MCF 10A (cell line): Measurements from ENCODE around the gene BMI1. TPM values are rescaled to one million over a fixed set of nuclear protein-coding genes. Genes with fewer than 3 reads are reported as not detected.

Experiments
- BruUV-seq: library from RNA; stranded (reverse); fragments of 400-500 nt; replicated peaks from 2 replicates; lab custom pipeline; 2021; lab: Mats Ljungman, UMichigan
- CTCF ChIA-PET: fragments of 300-600 bp; sonication (Branson Sonifier 250); formaldehyde crosslinking; extraction: SDS; loops from one replicate; lab custom pipeline; 2021; ENCODE audit warnings: antibody characterized with exemption, inconsistent platforms; lab: Yijun Ruan, JAX
- POLR2A ChIA-PET: fragments of 300-600, 350-650 bp; sonication (Branson Sonifier 250); formaldehyde crosslinking; extraction: SDS; loops from one replicate; lab custom pipeline; 2020; ENCODE audit warnings: antibody characterized with exemption, inconsistent platforms; lab: Yijun Ruan, JAX
- DNase-seq: peaks from one replicate; pipeline ENCODE4 v3.0.0-alpha.2; 2018; ENCODE audit not compliant: unreplicated experiment
- H3K27ac Mint-ChIP-seq: one replicate; pipeline ENCODE4 v1.8.0; 2022; ENCODE audit warnings: mild to moderate bottlenecking, low read depth, mixed read lengths; ENCODE audit not compliant: unreplicated experiment
- H3K27me3 Mint-ChIP-seq: one replicate; pipeline ENCODE4 v1.8.0; 2022; ENCODE audit warnings: mixed read lengths; ENCODE audit not compliant: insufficient read depth, unreplicated experiment
- H3K36me3 Mint-ChIP-seq: one replicate; pipeline ENCODE4 v1.8.0; 2022; ENCODE audit warnings: mild to moderate bottlenecking, moderate library complexity, mixed read lengths; ENCODE audit not compliant: insufficient read depth, unreplicated experiment
- H3K4me1 Mint-ChIP-seq: one replicate; pipeline ENCODE4 v1.8.0; 2022; ENCODE audit warnings: mixed read lengths; ENCODE audit not compliant: insufficient read depth, unreplicated experiment
- H3K4me3 Mint-ChIP-seq: one replicate; pipeline ENCODE4 v1.8.0; 2022; ENCODE audit warnings: mild to moderate bottlenecking, moderate library complexity, mixed read lengths; ENCODE audit not compliant: unreplicated experiment
- H3K9me3 Mint-ChIP-seq: one replicate; pipeline ENCODE4 v1.8.0; 2022; ENCODE audit warnings: mixed read lengths; ENCODE audit not compliant: unreplicated experiment
- CTCF ChIP-seq: fragments of 200-600 bp; IDR thresholded peaks from one replicate; pipeline ENCODE4 v1.8.0; 2022; ENCODE audit warnings: antibody characterized with exemption, mild to moderate bottlenecking; ENCODE audit not compliant: unreplicated experiment
- intact Hi-C: fragments of 100-400 bp; cut with micrococcal nuclease; formaldehyde crosslinking; loops from 2 replicates; pipeline ENCODE4 v1.14.1; 2022
- total RNA-seq: library from RNA; stranded (reverse); gene quantifications from 2 replicates; pipeline ENCODE4 v1.2.3, GENCODE V29; 2022

The BMI1 gene
- total RNA-seq, 1 experiment from 2014 or later, result 78.0 TPM

DNA sequence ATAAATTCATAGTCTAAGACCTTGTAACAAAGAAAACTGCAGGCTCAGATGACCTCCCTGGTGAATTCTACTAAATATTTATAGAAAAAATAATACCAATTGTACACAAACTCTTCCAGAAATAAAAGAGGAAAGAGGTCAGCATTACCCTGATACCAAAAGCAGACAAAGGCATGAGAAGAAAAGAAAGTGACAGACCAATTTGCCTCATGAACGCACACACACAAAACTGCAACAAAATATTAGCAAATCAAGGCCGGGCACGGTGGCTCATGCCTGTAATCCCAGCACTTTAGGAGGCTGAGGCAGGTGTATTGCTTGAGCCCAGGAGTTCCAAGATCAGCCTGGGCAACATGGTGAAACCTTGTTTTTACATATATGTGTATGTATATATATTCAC, 17.4 kb upstream of the BMI1 start:
- Mint-ChIP-seq H3K4me3 (no peak overlapping the region), H3K27me3 (no peaks in the 10 kb centered on the region), H3K36me3 (no peaks in the 10 kb centered on the region), H3K27ac (no peak overlapping the region), H3K9me3 (no peaks in the 10 kb centered on the region), H3K4me1 (no peaks in the 10 kb centered on the region)
- ChIA-PET CTCF (interaction anchor here (0.7 kb wide), 1 partner anchor 26 kb away, joined by 3 read pairs; no protein-coding TSS in a partner anchor), POLR2A (no interaction called here)
- intact Hi-C loops, result no loop called here
- no TSS peak for BruUV-seq
- no peak for DNase-seq
- no peak for TF ChIP-seq CTCF

DNA sequence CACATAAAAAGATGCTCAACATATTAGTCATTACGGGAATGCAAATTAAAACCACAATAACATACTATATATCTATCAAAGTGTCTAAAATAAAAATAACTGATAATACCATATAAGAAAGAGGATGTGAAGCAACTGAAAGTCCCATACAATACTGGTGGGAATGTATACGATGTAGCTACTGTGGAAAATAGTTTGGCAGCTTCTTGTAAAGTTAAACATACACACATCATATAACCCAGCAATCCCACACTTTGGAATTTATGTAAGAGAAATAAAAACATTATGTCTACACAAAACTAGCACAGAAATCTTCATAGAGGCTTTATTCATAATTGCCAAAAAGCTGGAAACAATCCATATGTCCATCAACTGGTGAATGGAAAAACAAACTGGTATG, 15.2 kb upstream of the BMI1 start:
- intact Hi-C loops, result no loop called here
- DNase-seq, result no peak
- H3K4me3 Mint-ChIP-seq, result no peak overlapping the region
- H3K36me3 Mint-ChIP-seq, result no peaks in the 10 kb centered on the region
- no peaks in the 10 kb centered on the region for H3K4me1 Mint-ChIP-seq
- TF ChIP-seq CTCF, result no peak
- H3K27me3 Mint-ChIP-seq, result no peaks in the 10 kb centered on the region
- H3K27ac Mint-ChIP-seq, result no peak overlapping the region
- no TSS peak for BruUV-seq
- ChIA-PET CTCF (interaction anchor here (0.6 kb wide), 2 partner anchors 17 to 1497 kb away, joined by 3 to 4 read pairs; no protein-coding TSS in a partner anchor), POLR2A (interaction anchor here (3.8 kb wide), 1 partner anchor 10 kb away, joined by 18 read pairs; the partner anchor contains the start of gene COMMD3)
- H3K9me3 Mint-ChIP-seq, result no peaks in the 10 kb centered on the region

DNA sequence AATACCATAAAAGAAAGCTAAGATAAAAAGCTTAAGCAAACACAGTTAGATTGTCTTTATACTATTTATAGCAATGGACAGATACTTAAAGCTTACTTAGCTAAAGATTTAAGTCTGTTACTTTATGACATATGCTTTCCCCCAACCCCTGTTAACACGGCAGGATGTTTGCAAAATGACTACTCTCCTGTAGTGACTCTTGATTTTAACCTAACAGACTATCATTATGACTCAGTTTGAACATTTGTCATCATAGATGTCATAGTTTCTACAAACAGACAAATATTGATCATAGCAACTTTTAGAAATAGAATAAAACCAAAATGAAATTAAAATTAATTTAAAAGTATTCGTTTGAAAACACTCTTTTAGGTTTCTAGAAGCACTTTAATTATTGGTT, 12.5 kb upstream of the BMI1 start:
- CTCF ChIA-PET, result interaction anchor here (0.5 kb wide), 1 partner anchor 319 kb away, joined by 3 read pairs; no protein-coding TSS in a partner anchor
- no peak overlapping the region for H3K4me3 Mint-ChIP-seq

More for the DNA sequence above, 12.5 kb upstream of the BMI1 start:
- no peak for DNase-seq
- intact Hi-C loops, result no loop called here
- POLR2A ChIA-PET, result interaction anchor here (3.8 kb wide), 1 partner anchor 8 kb away, joined by 18 read pairs; the partner anchor contains the start of gene COMMD3
- no peak overlapping the region for H3K27ac Mint-ChIP-seq
- H3K36me3 Mint-ChIP-seq, result no peaks in the 10 kb centered on the region
- H3K9me3 Mint-ChIP-seq, result no peaks in the 10 kb centered on the region
- no peak for TF ChIP-seq CTCF
- BruUV-seq, result no TSS peak
- no peaks in the 10 kb centered on the region for H3K4me1 Mint-ChIP-seq
- no peaks in the 10 kb centered on the region for H3K27me3 Mint-ChIP-seq
